Body of pancreas (tissue), 4 donors: ENCODE results near the gene ITIH4. TPM values are rescaled to one million over a fixed set of nuclear protein-coding genes. Genes with fewer than 3 reads are reported as not detected.

Experiments
- ATAC-seq: fragments of 150-250 bp; one replicate; pipeline ENCODE4 v1.9.1; 2016
- DNase-seq, 4 donors: peaks; one replicate each; pipeline ENCODE4 v3.0.0-alpha.2; 2019
- H3K27ac ChIP-seq, 4 donors: fragments of 200-600 bp; sonication (generic); 1 replicate in 3 of 4; 2 replicates in 1 of 4; pipeline versions ENCODE4 v1.5.1 to v1.6.1; 2016 to 2019; ENCODE audit warnings: mild to moderate bottlenecking in 1 of 4, mixed read lengths in 1 of 4, moderate library complexity in 1 of 4
- H3K27me3 ChIP-seq, 2 donors: fragments of 200-600 bp; sonication (generic); one replicate each; pipeline ENCODE4 v1.6.0; 2016; ENCODE audit warnings: mild to moderate bottlenecking in 1 of 2
- H3K36me3 ChIP-seq, 2 donors: fragments of 200-600 bp; sonication (generic); replicated peaks in 1 of 2; 2 replicates each; pipeline ENCODE4 v1.5.1; 2016; ENCODE audit warnings: low read depth in 2 of 2; ENCODE audit not compliant: insufficient read depth in 1 of 2
- H3K4me1 ChIP-seq: fragments of 200-600 bp; sonication (generic); one replicate; pipeline ENCODE4 v1.6.0; 2016
- H3K4me3 ChIP-seq, 2 donors: fragments of 200-600 bp; sonication (generic); 1 replicate in 1 of 2; 2 replicates in 1 of 2; pipeline ENCODE4 v1.5.1; 2016 to 2019
- H3K9me3 ChIP-seq, 3 donors: fragments of 200-600 bp; sonication (generic); 1 replicate in 2 of 3; 2 replicates in 1 of 3; pipeline ENCODE4 v1.5.1; 2016
- POLR2A ChIP-seq, 3 donors: fragments of 450-650 bp; IDR thresholded peaks; one replicate each; pipeline ENCODE4 v1.6.1; 2016; ENCODE audit warnings: antibody characterized with exemption in 3 of 3, mild to moderate bottlenecking in 2 of 3
- WGBS, 2 donors: methylation state at CpG; one replicate each; pipeline ENCODE4 v1.1.5; 2017; 5-methylcytosine and 5-hydroxymethylcytosine counted together
- intact Hi-C: fragments of 100-400 bp; cut with DNase I; formaldehyde crosslinking; loops from one replicate; pipeline ENCODE4 v1.15.1; 2023
- total RNA-seq, 2 donors: library from RNA; depleted of rRNA; stranded (reverse); fragments of >200 nt; gene quantifications; one replicate each; pipeline ENCODE4 v1.1.0, GENCODE V29; 2016
- TF ChIP-seq, protein P1 (sequence below), 7 experiments: fragments of 450-650 bp in 4 of 7; fragments of 200-600 bp in 3 of 7; sonication (generic) in 3 of 7; IDR thresholded peaks; one replicate each; pipeline ENCODE4 v1.5.1; 2016 to 2019; ENCODE audit warnings: antibody characterized with exemption in 7 of 7

ITIH4 gene
- total RNA-seq, 2 donors from 2014 or later, result 60.7 to 86.7 TPM

GRCh38 chr3:52816199-52816598 lies 14.3 kb downstream of the ITIH4 start:
- Histone ChIP-seq H3K9me3 (no peaks in the 10 kb centered on the region), H3K4me3 (no peak overlapping the region), H3K27ac (no peak overlapping the region), H3K4me1 (no peaks in the 10 kb centered on the region), H3K27me3 (no peaks in the 10 kb centered on the region), H3K36me3 (no peaks in the 10 kb centered on the region)
- no peak for ATAC-seq
- TF ChIP-seq POLR2A (IDR thresholded peaks at IDR 0.05), result no peak
- TF ChIP-seq, protein P1, sequence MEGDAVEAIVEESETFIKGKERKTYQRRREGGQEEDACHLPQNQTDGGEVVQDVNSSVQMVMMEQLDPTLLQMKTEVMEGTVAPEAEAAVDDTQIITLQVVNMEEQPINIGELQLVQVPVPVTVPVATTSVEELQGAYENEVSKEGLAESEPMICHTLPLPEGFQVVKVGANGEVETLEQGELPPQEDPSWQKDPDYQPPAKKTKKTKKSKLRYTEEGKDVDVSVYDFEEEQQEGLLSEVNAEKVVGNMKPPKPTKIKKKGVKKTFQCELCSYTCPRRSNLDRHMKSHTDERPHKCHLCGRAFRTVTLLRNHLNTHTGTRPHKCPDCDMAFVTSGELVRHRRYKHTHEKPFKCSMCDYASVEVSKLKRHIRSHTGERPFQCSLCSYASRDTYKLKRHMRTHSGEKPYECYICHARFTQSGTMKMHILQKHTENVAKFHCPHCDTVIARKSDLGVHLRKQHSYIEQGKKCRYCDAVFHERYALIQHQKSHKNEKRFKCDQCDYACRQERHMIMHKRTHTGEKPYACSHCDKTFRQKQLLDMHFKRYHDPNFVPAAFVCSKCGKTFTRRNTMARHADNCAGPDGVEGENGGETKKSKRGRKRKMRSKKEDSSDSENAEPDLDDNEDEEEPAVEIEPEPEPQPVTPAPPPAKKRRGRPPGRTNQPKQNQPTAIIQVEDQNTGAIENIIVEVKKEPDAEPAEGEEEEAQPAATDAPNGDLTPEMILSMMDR (IDR thresholded peaks at IDR 0.05), result no peak
- intact Hi-C loops, result no loop called here
- no peak for DNase-seq
- WGBS, 2 donors, result 82% methylated on average over 6 of the region's 6 CpGs; no CpG with 5 or more reads in 1 of the 2 donors

DNA sequence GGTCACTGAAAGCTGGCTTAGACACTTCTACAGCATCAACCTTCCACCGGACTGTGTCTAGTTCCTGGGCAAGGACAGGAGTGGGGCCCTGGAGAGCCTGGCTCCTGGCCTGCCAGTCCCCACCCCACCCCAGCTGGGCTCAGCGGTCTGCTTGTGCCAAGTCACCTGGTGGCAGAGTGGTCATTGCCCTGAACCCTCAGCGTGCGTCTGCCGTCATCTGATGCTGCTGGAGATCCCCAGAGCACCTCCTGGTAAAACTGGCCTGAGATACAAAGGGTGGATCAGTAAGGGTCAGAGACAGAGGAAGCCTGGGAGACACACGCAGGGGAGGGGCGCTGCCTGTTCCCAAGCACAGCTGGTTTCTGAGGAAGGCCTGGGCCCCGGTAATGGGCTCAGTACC lies 16.7 kb downstream of the ITIH4 start:
- WGBS, 2 donors, result 75 to 88% methylated on average over 2 to 8 of the region's 8 CpGs
- Histone ChIP-seq H3K4me1 (no peaks in the 10 kb centered on the region), H3K36me3 (no peaks in the 10 kb centered on the region), H3K27ac (no peak overlapping the region), H3K4me3 (no peak overlapping the region), H3K27me3 (no peaks in the 10 kb centered on the region), H3K9me3 (no peaks in the 10 kb centered on the region)
- no peak for TF ChIP-seq POLR2A (IDR thresholded peaks at IDR 0.05)
- TF ChIP-seq, protein P1 (IDR thresholded peaks at IDR 0.05), result no peak
- no peak for DNase-seq
- ATAC-seq, result no peak
- intact Hi-C loops, result no loop called here

GRCh38 chr3:52811452-52812011 lies 18.9 kb downstream of the ITIH4 start:
- no peaks in the 10 kb centered on the region for H3K27me3 ChIP-seq
- intact Hi-C loops, result no loop called here
- H3K9me3 ChIP-seq, result no peaks in the 10 kb centered on the region
- no peak overlapping the region for H3K27ac ChIP-seq
- TF ChIP-seq, protein P1 (IDR thresholded peaks at IDR 0.05), result no peak
- no peak for TF ChIP-seq POLR2A (IDR thresholded peaks at IDR 0.05)
- no peaks in the 10 kb centered on the region for H3K36me3 ChIP-seq
- H3K4me1 ChIP-seq, result no peaks in the 10 kb centered on the region
- DNase-seq (no peak), ATAC-seq (no peak)
- WGBS, 2 donors, result 38 to 55% methylated on average over 1 to 7 of the region's 7 CpGs
- H3K4me3 ChIP-seq, result no peak overlapping the region

- 80 to 88% methylated on average over 11 of the region's 11 CpGs for WGBS, 2 donors
- H3K4me1 ChIP-seq, result no peaks in the 10 kb centered on the region
- no peaks in the 10 kb centered on the region for H3K36me3 ChIP-seq
- H3K27me3 ChIP-seq, result no peaks in the 10 kb centered on the region
- H3K4me3 ChIP-seq, result no peak overlapping the region
- no peak for TF ChIP-seq POLR2A (IDR thresholded peaks at IDR 0.05)
- TF ChIP-seq, protein P1 (IDR thresholded peaks at IDR 0.05), result no peak
- ATAC-seq (no peak), DNase-seq (no peak)
- H3K9me3 ChIP-seq, result no peaks in the 10 kb centered on the region
- no peak overlapping the region for H3K27ac ChIP-seq
- intact Hi-C loops, result no loop called here
Observed at GRCh38 chr3:52810923-52811322, 19.5 kb downstream of the ITIH4 start.

DNA sequence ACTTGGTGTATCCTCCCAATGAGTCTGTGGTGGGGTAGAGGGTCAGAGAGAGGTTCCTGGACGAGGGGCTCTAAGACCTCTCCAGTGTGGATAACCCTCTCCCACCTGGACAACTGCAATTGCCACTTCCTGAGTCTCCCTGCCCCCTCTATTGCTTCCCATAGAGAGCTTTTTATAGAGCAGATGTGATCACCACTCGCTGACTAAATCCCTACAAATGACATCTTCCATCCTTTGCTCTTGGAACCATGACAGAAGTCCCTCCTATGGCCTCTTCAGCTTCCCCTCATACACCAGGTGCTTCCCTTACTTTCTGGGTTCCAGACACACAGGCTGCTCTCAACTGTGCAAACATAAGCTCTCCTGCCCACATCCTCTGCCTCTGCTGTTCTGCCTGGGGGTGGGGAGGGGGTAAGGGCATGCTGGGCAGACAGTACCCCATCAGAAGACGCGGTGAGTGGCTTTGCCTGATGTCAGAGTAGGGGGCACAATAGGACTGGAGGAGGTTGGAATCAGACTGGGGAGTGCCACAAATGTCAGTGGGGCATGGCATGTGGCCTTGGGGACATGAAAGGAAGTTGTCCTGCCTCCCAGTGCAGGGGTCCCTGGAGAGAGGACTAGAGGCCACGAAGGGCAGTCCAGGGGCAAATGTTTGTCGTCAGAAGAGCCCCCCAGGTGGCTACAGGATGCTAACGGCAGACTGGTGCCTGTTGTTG lies 20.7 kb downstream of the ITIH4 start:
- H3K4me1 ChIP-seq, result no peaks in the 10 kb centered on the region
- intact Hi-C loops, result no loop called here
- ATAC-seq (no peak), DNase-seq (no peak)
- TF ChIP-seq, protein P1 (IDR thresholded peaks at IDR 0.05), result no peak
- no peak for TF ChIP-seq POLR2A (IDR thresholded peaks at IDR 0.05)
- no peak overlapping the region for H3K27ac ChIP-seq
- 60 to 64% methylated on average over 7 of the region's 7 CpGs for WGBS, 2 donors
- H3K4me3 ChIP-seq, result no peak overlapping the region
- no peaks in the 10 kb centered on the region for H3K9me3 ChIP-seq
- no peaks in the 10 kb centered on the region for H3K36me3 ChIP-seq
- no peaks in the 10 kb centered on the region for H3K27me3 ChIP-seq
